Endothelial cell of umbilical vein (primary cell): Measurements from ENCODE around the gene TBX20. TPM values are rescaled to one million over a fixed set of nuclear protein-coding genes. Genes with fewer than 3 reads are reported as not detected.

Experiments
- Bru-seq: library from RNA; stranded (reverse); fragments of 400-500 nt; gene quantifications from one replicate; lab custom pipeline; 2021; lab: Mats Ljungman, UMichigan
- BruChase-seq, 2 experiments: library from RNA; stranded (reverse); fragments of 400-500 nt; gene quantifications; one replicate each; lab custom pipeline; 2021; lab: Mats Ljungman, UMichigan
- BruUV-seq: library from RNA; stranded (reverse); fragments of 400-500 nt; replicated peaks from 2 replicates; lab custom pipeline; 2021; lab: Mats Ljungman, UMichigan
- CTCF ChIA-PET: fragments of 300-600, 350-600 bp; sonication (Branson Sonifier 250); formaldehyde crosslinking; loops from one replicate; lab custom pipeline; 2021; ENCODE audit warnings: antibody characterized with exemption, inconsistent platforms; lab: Charles Lee
- POLR2A ChIA-PET: fragments of 300-600, 350-600 bp; sonication (Branson Sonifier 250); formaldehyde crosslinking; loops from one replicate; lab custom pipeline; 2021; ENCODE audit warnings: antibody characterized with exemption, inconsistent platforms; lab: Charles Lee
- DNase-seq: peaks from one replicate; pipeline ENCODE4 v3.0.0-alpha.2; 2011; ENCODE audit warnings: low read depth, low spot score
- FAIRE-seq: peaks from 2 replicates; lab custom pipeline; 2011; peaks lifted over from hg19 to GRCh38; lab: Jason Lieb, UNC
- H2AFZ ChIP-seq: 2 replicates; pipeline ENCODE4 v1.6.0; 2012; ENCODE audit warnings: low read depth, low read length, control low read depth, inconsistent platforms
- H3K27ac ChIP-seq: 2 replicates; pipeline ENCODE4 v1.5.1; 2011; ENCODE audit warnings: low read depth, mild to moderate bottlenecking, control low read depth, low read length, moderate library complexity; ENCODE audit not compliant: insufficient read depth
- H3K27me3 ChIP-seq, 2 experiments: 2 replicates each; pipeline versions ENCODE4 v1.6.0 to v1.6.1; 2011; ENCODE audit warnings: low read length in 2 of 2, mixed read lengths in 1 of 2; ENCODE audit not compliant: control insufficient read depth in 2 of 2, insufficient read depth in 2 of 2
- H3K36me3 ChIP-seq, 2 experiments: 2 replicates in 1 of 2; 3 replicates in 1 of 2; pipeline ENCODE4 v1.5.1; 2011; ENCODE audit warnings: low read length in 2 of 2, mild to moderate bottlenecking in 1 of 2, moderate library complexity in 1 of 2; ENCODE audit not compliant: control insufficient read depth in 2 of 2, insufficient read depth in 2 of 2; ENCODE audit errors: extremely low read depth in 1 of 2
- H3K4me1 ChIP-seq: 3 replicates; pipeline ENCODE4 v1.5.1; 2011; ENCODE audit warnings: mild to moderate bottlenecking, low read length; ENCODE audit not compliant: control insufficient read depth, insufficient read depth; ENCODE audit errors: extremely low read depth
- H3K4me2 ChIP-seq: 2 replicates; pipeline ENCODE4 v1.6.1; 2011; ENCODE audit warnings: low read length, control low read depth, mixed read lengths; ENCODE audit not compliant: insufficient read depth
- H3K4me3 ChIP-seq, 3 experiments: fragments of 200-600 bp in 1 of 3; sonication (generic), shearing (Covaris generic) in 1 of 3; replicated peaks in 1 of 3; 2 replicates each; pipeline ENCODE4 v1.5.1; 2011 to 2016; ENCODE audit warnings: control low read depth in 3 of 3, low read length in 3 of 3, mild to moderate bottlenecking in 2 of 3, inconsistent platforms in 1 of 3, low read depth in 1 of 3, moderate library complexity in 1 of 3; ENCODE audit not compliant: insufficient read depth in 1 of 3
- H3K79me2 ChIP-seq: 2 replicates; pipeline ENCODE4 v1.6.0; 2012; ENCODE audit warnings: low read length, inconsistent platforms; ENCODE audit not compliant: control insufficient read depth, insufficient read depth
- H3K9ac ChIP-seq: replicated peaks from 2 replicates; pipeline ENCODE3; 2011; ENCODE audit warnings: low read length, control low read depth; ENCODE audit not compliant: insufficient read depth; ENCODE audit errors: extremely low read depth
- H3K9me1 ChIP-seq: replicated peaks from 3 replicates; pipeline ENCODE4 v1.6.0; 2011; ENCODE audit warnings: mild to moderate bottlenecking, low read length; ENCODE audit not compliant: control insufficient read depth, insufficient read depth; ENCODE audit errors: extremely low read depth
- H3K9me3 ChIP-seq: replicated peaks from 2 replicates; pipeline ENCODE4 v1.5.1; 2012; ENCODE audit warnings: low read length, inconsistent platforms; ENCODE audit not compliant: control insufficient read depth, insufficient read depth
- H4K20me1 ChIP-seq: replicated peaks from 2 replicates; pipeline ENCODE3; 2011; ENCODE audit warnings: mild to moderate bottlenecking, low read length; ENCODE audit not compliant: control insufficient read depth, insufficient read depth; ENCODE audit errors: extremely low read depth
- EZH2 ChIP-seq: IDR thresholded peaks from 2 replicates; pipeline ENCODE4 v1.6.1; 2012; ENCODE audit warnings: borderline replicate concordance, low read depth, mild to moderate bottlenecking, moderate library complexity, low read length, inconsistent platforms; ENCODE audit not compliant: severe bottlenecking
- POLR2AphosphoS5 ChIP-seq: IDR thresholded peaks from 2 replicates; pipeline ENCODE4 v1.6.1; 2012; ENCODE audit warnings: low read depth, mild to moderate bottlenecking, control low read depth, low read length, moderate library complexity; ENCODE audit not compliant: insufficient read depth
- dilution Hi-C: fragments of 300-500 bp; cut with MboI; formaldehyde crosslinking; loops from one replicate; pipeline ENCODE4 v1.15.0; 2019; ENCODE audit warnings: low sequenced_read_pairs; ENCODE audit not compliant: extremely low pct_ligation_motif_present
- intact Hi-C: fragments of 100-400 bp; cut with micrococcal nuclease; formaldehyde crosslinking; loops from one replicate; pipeline ENCODE4 v1.10.0; 2022
- long read RNA-seq: library from polyadenylated mRNA; stranded (forward); transcript quantifications from one replicate; pipeline ENCODE4 v2.0.0, GENCODE V29; 2021
- polyA minus RNA-seq, 3 experiments: library from RNA; depleted of rRNA, polyadenylated mRNA; stranded (reverse); fragments of >200 nt; gene quantifications; 1 replicate in 1 of 3; 2 replicates in 2 of 3; pipeline ENCODE4 v1.2.3, GENCODE V29; 2011
- polyA plus RNA-seq, 4 experiments: library from polyadenylated mRNA; depleted of rRNA in 3 of 4; stranded (reverse) in 3 of 4; unstranded in 1 of 4; fragments of >200 nt; gene quantifications; 2 replicates each; pipeline versions ENCODE4 v1.2.1 to v1.2.3, GENCODE V29; 2011 to 2012; ENCODE audit warnings: missing spikeins in 1 of 4
- total RNA-seq: library from RNA; stranded (reverse); gene quantifications from 2 replicates; pipeline ENCODE4 v1.2.3, GENCODE V29; 2021

The TBX20 gene, protein sequence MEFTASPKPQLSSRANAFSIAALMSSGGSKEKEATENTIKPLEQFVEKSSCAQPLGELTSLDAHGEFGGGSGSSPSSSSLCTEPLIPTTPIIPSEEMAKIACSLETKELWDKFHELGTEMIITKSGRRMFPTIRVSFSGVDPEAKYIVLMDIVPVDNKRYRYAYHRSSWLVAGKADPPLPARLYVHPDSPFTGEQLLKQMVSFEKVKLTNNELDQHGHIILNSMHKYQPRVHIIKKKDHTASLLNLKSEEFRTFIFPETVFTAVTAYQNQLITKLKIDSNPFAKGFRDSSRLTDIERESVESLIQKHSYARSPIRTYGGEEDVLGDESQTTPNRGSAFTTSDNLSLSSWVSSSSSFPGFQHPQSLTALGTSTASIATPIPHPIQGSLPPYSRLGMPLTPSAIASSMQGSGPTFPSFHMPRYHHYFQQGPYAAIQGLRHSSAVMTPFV
- not detected in 2 replicates for total RNA-seq
- polyA plus RNA-seq, result not detected in 2 replicates
- not detected in 2 replicates for polyA plus RNA-seq (2011; cell fraction: cytosol; rRNA removed)
- polyA plus RNA-seq (2011; cell fraction: nucleus; rRNA removed), result not detected in 2 replicates
- not detected in 2 replicates for polyA plus RNA-seq (2012)
- 0.87 TPM in 1 of 2 replicates, not detected in the other for polyA minus RNA-seq
- 8.3 TPM for polyA minus RNA-seq (2011; cell fraction: cytosol; rRNA and poly(A)+ RNA removed)
- 0.24 TPM in 1 of 2 replicates, not detected in the other for polyA minus RNA-seq (2011; cell fraction: nucleus; rRNA and poly(A)+ RNA removed)
- Bru-seq, nascent RNA, result percentile 9 among the genes with signal in this experiment
- BruChase-seq, experiment 1, labeled RNA remaining after a 6-hour chase, result not detected
- BruChase-seq, experiment 2, labeled RNA remaining after a 2-hour chase, result percentile 4 among the genes with signal in this experiment
- long read RNA-seq, result 0 reads

DNA sequence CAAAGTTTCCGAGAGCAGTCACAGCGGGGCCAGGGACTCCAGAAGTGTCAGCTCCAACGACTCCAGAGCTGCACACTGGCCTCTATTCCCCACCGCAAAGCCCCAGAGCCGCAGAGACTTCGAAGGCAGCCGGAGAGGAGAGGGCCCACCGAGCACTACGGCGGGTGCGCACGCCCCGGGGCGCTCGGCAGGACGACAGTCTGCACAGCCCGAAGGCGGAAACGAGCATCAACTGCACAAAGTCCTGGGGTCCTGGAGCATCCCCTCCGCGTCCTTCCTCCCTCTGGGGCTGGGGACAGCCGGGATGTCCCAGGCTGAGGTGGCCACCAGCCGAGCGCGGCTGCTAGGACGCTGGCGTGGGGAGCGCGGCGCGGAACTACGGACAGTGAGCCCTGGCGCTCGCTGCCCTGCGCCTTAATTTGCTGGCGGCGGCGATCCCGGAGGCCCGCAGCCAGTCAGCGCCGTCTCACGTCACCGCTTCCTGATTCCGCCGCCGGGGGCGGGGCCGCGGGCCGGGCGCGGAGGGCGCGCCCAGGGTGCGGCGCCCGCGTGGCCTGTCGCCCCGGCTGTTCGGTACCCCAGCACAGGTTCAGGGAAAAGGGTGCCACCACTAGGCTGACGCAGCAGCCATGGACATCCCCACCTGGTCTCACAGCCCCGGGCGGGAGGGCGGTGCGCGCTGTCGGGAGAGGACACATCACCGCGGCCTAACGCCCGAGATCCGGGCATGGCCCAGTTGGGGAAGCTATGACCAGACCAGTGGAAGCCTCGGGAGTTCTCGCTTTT, at the start of gene TBX20:
Gene TBX20 (minus strand): TSS at position 391 of the 786 bp plus-strand sequence. CDS start 480 bp downstream, outside the sequence.
- Histone ChIP-seq H3K27ac (no peak within 1 kb of the TSS), H3K36me3 (no peaks in the 10 kb centered on the region), H3K4me2 (peak within 1 kb of the TSS; percentile 63), H2AFZ (peak within 1 kb of the TSS; percentile 93), H3K79me2 (no peaks in the 10 kb centered on the region), H4K20me1 (no peaks in the 10 kb centered on the region), H3K9me1 (no peaks in the 10 kb centered on the region), H3K27me3 (peaks cover 88 to 100% of the 10 kb centered on the region in 2 experiments), H3K9me3 (no peaks in the 10 kb centered on the region), H3K4me1 (peaks cover 12% of the 10 kb centered on the region), H3K4me3 (peak within 1 kb of the TSS; percentile 16 to 45 (median 32)), H3K9ac (no peak within 1 kb of the TSS)
- no peak for FAIRE-seq
- ChIA-PET CTCF (interaction anchor here (0.8 to 1.4 kb wide), 2 partner anchors 12 to 171 kb away, joined by 3 to 7 read pairs; no protein-coding TSS in a partner anchor), POLR2A (no interaction called here)
- peak; percentile 35 for DNase-seq
- intact Hi-C loops, result loop anchor here (10.0 kb wide), 1 partner anchor 799 kb away; no protein-coding TSS in a partner anchor
- BruUV-seq, result no TSS peak
- TF ChIP-seq POLR2AphosphoS5, result no peak
- peak; percentile 92 for TF ChIP-seq EZH2
- dilution Hi-C loops, result no loop called here
